ENCODE measurements around the gene PCP2. TPM values are rescaled to one million over a fixed set of nuclear protein-coding genes. Genes with fewer than 3 reads are reported as not detected.
"Not testable (repeated sequence)": the region's sequence is repeated elsewhere in the genome, so short reads cannot be mapped to it uniquely, and the experiment has no call there.

The PCP2 gene
- polyA plus RNA-seq, 2 donors, result 0.58 to 1.3 TPM

DNA sequence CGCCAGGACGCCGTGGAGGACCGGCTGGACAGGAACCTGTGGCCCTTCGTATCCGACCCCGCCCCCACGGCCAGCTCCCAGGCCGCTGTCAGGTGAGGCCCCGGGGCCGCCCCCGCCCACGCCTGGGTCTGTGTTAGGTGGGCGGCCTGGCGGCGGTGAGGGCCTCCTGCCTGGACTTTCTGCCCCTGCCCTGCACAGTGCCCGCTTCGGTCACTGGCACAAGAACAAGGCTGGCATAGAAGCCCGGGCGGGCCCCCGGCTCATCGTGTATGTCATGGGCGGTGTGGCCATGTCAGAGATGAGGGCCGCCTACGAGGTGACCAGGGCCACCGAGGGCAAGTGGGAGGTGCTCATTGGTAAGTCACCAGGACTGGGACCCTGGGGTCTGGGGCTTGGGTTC is 13.6 kb upstream of the PCP2 start:
- WGBS, 2 donors, result 90% methylated on average over 26 of the region's 26 CpGs
- no peak overlapping the region for H3K27ac ChIP-seq (ENCODE audit: low read depth in 2 of 2, low read length in 1 of 2)
- H3K9me3 ChIP-seq (ENCODE audit: control insufficient read depth in 2 of 2, insufficient read depth in 1 of 2, low read depth in 1 of 2, low read length in 1 of 2), result no peaks in the 10 kb centered on the region
- H3K4me3 ChIP-seq (ENCODE audit: low read depth in 1 of 2, low read length in 2 of 2), result no peak overlapping the region
- H3K27me3 ChIP-seq (ENCODE audit: control insufficient read depth in 1 of 2, insufficient read depth in 2 of 2, low read length in 2 of 2), result no peaks in the 10 kb centered on the region
- H3K36me3 ChIP-seq (ENCODE audit: control insufficient read depth in 2 of 2, insufficient read depth in 2 of 2, low read length in 1 of 2), result peaks cover 0 to 17% of the 10 kb centered on the region in 2 donors
- H3K4me1 ChIP-seq (ENCODE audit: control insufficient read depth in 2 of 2, insufficient read depth in 2 of 2, low read length in 1 of 2), result no peaks in the 10 kb centered on the region

DNA sequence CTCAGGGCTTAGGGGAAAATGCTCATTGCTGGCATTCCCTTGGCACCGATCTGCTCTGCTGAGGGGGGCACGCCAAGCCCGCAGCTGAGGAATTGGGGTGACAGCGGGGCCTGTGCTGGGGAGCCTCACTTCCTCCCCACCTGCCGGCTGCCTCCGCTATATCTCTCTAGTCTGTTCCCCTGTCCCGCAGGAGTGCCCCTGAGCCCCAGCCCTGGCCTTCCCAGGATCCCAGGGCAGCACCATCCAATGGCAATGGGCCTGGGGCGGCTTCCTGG is 12.8 kb upstream of the PCP2 start:
- Histone ChIP-seq H3K27me3 (ENCODE audit: control insufficient read depth in 1 of 2, insufficient read depth in 2 of 2, low read length in 2 of 2) (no peaks in the 10 kb centered on the region), H3K9me3 (ENCODE audit: control insufficient read depth in 2 of 2, insufficient read depth in 1 of 2, low read depth in 1 of 2, low read length in 1 of 2) (no peaks in the 10 kb centered on the region), H3K27ac (ENCODE audit: low read depth in 2 of 2, low read length in 1 of 2) (no peak overlapping the region), H3K4me1 (ENCODE audit: control insufficient read depth in 2 of 2, insufficient read depth in 2 of 2, low read length in 1 of 2) (no peaks in the 10 kb centered on the region), H3K4me3 (ENCODE audit: low read depth in 1 of 2, low read length in 2 of 2) (no peak overlapping the region), H3K36me3 (ENCODE audit: control insufficient read depth in 2 of 2, insufficient read depth in 2 of 2, low read length in 1 of 2) (peaks cover 0 to 19% of the 10 kb centered on the region in 2 donors)
- 80 to 92% methylated on average over 7 to 8 of the region's 8 CpGs for WGBS, 2 donors

DNA sequence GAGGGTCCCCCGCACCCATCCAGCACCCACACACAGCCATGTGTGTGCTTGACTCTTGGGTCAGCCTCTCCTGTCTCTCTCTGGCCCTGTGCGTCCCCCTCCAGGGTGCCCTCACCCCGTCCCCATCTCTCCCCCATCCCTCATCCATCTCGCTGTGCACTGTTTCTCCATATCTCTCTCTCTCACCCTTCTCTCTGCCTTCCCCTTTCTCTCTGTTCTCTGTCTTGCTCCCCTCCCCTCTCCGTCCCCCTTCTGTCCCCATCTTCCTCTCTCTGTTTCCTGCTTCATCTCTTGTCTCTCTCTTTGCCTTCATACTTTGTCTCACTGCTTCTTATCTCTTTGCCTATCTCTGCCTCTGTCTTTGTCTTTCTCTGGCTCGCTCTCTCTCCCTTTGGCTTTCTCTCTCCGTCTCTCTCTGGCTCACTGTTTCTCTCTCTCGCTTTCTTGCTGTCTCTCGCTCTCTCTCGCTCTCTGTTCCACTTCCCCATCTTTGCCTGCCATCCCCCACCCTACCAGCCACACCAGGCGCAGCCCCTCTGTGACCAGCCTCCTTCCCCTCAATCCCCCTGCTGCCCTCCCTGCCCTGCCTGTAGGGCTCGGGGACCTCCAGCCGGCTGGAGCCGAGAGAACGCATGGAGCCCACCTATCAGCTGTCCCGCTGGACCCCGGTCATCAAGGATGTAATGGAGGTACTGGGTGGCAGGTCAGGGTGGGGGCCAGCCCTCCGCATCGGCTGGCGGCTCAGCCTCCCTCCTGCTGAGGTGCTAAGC is 12.3 kb upstream of the PCP2 start:
- Histone ChIP-seq H3K27me3 (ENCODE audit: control insufficient read depth in 1 of 2, insufficient read depth in 2 of 2, low read length in 2 of 2) (no peaks in the 10 kb centered on the region), H3K9me3 (ENCODE audit: control insufficient read depth in 2 of 2, insufficient read depth in 1 of 2, low read depth in 1 of 2, low read length in 1 of 2) (no peaks in the 10 kb centered on the region), H3K27ac (ENCODE audit: low read depth in 2 of 2, low read length in 1 of 2) (no peak overlapping the region), H3K4me3 (ENCODE audit: low read depth in 1 of 2, low read length in 2 of 2) (no peak overlapping the region), H3K4me1 (ENCODE audit: control insufficient read depth in 2 of 2, insufficient read depth in 2 of 2, low read length in 1 of 2) (no peaks in the 10 kb centered on the region), H3K36me3 (ENCODE audit: control insufficient read depth in 2 of 2, insufficient read depth in 2 of 2, low read length in 1 of 2) (peaks cover 0 to 19% of the 10 kb centered on the region in 2 donors)
- 69 to 80% methylated on average over 20 of the region's 20 CpGs for WGBS, 2 donors

DNA sequence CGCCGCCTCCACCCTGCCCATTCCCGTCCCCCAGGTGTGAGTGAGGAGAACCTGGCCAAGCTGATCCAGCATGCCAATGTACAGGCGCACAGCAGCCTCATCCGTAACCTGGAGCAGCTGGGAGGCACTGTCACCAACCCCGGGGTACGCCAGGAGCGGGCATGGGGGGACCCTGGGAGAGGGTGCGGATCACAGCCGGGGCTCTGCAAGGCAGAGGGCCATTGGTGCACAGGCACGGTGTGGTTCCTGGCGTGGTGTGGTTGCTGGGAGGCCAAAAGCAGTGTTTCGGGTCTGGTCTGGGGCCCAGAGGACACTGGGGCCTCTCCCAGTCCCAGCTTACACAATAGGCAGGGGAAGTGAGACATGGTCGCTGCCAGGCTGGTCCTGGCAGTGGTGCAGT is 11.6 kb upstream of the PCP2 start:
- no peak overlapping the region for H3K27ac ChIP-seq (ENCODE audit: low read depth in 2 of 2, low read length in 1 of 2)
- H3K9me3 ChIP-seq (ENCODE audit: control insufficient read depth in 2 of 2, insufficient read depth in 1 of 2, low read depth in 1 of 2, low read length in 1 of 2), result no peaks in the 10 kb centered on the region
- peaks cover 0 to 23% of the 10 kb centered on the region in 2 donors for H3K36me3 ChIP-seq (ENCODE audit: control insufficient read depth in 2 of 2, insufficient read depth in 2 of 2, low read length in 1 of 2)
- 89 to 94% methylated on average over 14 of the region's 14 CpGs for WGBS, 2 donors
- no peaks in the 10 kb centered on the region for H3K27me3 ChIP-seq (ENCODE audit: control insufficient read depth in 1 of 2, insufficient read depth in 2 of 2, low read length in 2 of 2)
- H3K4me1 ChIP-seq (ENCODE audit: control insufficient read depth in 2 of 2, insufficient read depth in 2 of 2, low read length in 1 of 2), result peaks cover 0 to 2% of the 10 kb centered on the region in 2 donors
- H3K4me3 ChIP-seq (ENCODE audit: low read depth in 1 of 2, low read length in 2 of 2), result no peak overlapping the region

DNA sequence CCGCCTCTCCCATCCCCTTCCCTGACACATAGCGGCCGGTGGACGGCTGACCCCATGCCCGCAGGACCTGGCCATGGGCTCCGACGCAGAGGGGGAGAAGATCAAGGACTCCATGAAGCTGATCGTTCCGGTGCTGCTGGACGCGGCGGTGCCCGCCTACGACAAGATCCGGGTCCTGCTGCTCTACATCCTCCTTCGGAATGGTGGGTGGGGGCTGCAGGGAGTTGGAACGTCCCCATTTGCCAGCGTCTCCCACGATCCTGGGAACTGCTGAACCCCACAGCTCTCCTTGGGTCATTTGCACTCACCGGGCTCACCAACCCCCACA is 11.0 kb upstream of the PCP2 start:
- Histone ChIP-seq H3K4me1 (ENCODE audit: control insufficient read depth in 2 of 2, insufficient read depth in 2 of 2, low read length in 1 of 2) (peaks cover 0 to 8% of the 10 kb centered on the region in 2 donors), H3K27me3 (ENCODE audit: control insufficient read depth in 1 of 2, insufficient read depth in 2 of 2, low read length in 2 of 2) (no peaks in the 10 kb centered on the region), H3K4me3 (ENCODE audit: low read depth in 1 of 2, low read length in 2 of 2) (no peak overlapping the region), H3K9me3 (ENCODE audit: control insufficient read depth in 2 of 2, insufficient read depth in 1 of 2, low read depth in 1 of 2, low read length in 1 of 2) (no peaks in the 10 kb centered on the region), H3K36me3 (ENCODE audit: control insufficient read depth in 2 of 2, insufficient read depth in 2 of 2, low read length in 1 of 2) (peaks cover 0 to 29% of the 10 kb centered on the region in 2 donors), H3K27ac (ENCODE audit: low read depth in 2 of 2, low read length in 1 of 2) (no peak overlapping the region)
- WGBS, 2 donors, result 91 to 94% methylated on average over 16 to 20 of the region's 20 CpGs

DNA sequence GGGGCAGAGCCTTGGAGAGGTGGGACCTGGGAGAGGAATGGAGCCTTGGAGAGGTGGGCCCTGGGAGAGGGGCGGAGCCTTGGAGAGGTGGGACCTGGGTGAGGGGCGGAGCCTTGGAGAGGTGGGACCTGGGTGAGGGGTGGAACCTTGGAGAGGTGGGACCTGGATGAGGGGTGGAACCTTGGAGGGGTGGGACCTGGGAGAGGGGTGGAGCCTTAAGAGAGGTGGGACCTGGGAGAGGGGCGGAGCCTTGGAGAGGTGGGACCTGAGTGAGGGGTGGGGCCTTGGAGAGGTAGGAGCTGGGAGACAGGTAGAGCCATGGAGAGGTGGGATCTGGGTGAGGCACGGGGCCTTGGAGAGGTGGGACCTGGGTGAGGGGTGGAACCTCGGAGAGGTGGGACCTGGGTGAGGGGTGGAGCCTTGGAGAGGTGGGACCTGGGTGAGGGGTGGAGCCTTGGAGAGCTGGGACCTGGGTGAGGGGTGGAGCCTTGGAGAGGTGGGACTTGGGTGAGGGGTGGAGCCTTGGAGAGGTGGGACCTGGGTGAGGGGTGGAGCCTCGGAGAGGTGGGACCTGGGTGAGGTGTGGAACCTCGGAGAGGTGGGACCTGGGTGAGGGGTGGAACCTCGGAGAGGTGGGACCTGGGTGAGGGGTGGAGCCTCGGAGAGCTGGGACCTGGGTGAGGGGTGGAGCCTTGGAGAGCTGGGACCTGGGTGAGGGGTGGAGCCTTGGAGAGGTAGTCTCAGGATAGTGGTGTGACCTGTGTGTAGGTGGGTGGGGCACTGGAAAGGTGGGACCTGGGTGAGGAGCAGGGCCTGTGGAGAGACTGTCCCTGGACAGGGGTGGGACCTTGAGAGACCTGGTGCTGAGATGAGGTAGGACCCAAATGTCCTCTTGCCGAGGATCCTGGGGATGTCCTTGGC is 10.4 kb upstream of the PCP2 start:
- WGBS, 2 donors, result 48 to 86% methylated on average over 9 to 10 of the region's 10 CpGs
- H3K9me3 ChIP-seq (ENCODE audit: control insufficient read depth in 2 of 2, insufficient read depth in 1 of 2, low read depth in 1 of 2, low read length in 1 of 2); H3K27ac ChIP-seq (ENCODE audit: low read depth in 2 of 2, low read length in 1 of 2); H3K4me3 ChIP-seq (ENCODE audit: low read depth in 1 of 2, low read length in 2 of 2); H3K4me1 ChIP-seq (ENCODE audit: control insufficient read depth in 2 of 2, insufficient read depth in 2 of 2, low read length in 1 of 2); H3K27me3 ChIP-seq (ENCODE audit: control insufficient read depth in 1 of 2, insufficient read depth in 2 of 2, low read length in 2 of 2): not testable (repeated sequence)
- peaks cover 0 to 32% of the 10 kb centered on the region in 2 donors for H3K36me3 ChIP-seq (ENCODE audit: control insufficient read depth in 2 of 2, insufficient read depth in 2 of 2, low read length in 1 of 2)

DNA sequence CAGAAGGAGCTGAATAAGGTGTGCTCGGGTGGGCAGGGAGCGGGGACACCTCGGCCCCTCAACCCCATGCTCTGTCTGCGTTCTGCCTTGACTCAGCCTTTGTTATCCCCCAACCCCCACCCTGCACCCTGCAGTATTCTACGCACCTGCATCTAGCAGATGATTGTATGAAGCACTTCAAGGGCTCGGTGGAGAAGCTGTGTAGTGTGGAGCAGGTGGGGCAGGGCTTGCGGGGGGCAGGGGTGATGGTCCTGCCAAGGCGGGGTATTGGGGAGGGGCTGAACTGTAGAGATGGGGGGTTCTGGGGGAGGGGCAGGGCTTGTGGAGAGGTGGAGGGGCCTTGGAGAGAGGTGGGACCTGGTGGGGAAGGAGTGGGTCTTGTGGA is 9.5 kb upstream of the PCP2 start:
- whole genome bisulfite sequencing, 2 donors, result 95% methylated on average over 8 of the region's 8 CpGs

GRCh38 chr19:7642295-7643030 is 8.9 kb upstream of the PCP2 start:
- no peaks in the 10 kb centered on the region for H3K27me3 ChIP-seq (ENCODE audit: control insufficient read depth in 1 of 2, insufficient read depth in 2 of 2, low read length in 2 of 2)
- peaks cover 0 to 8% of the 10 kb centered on the region in 2 donors for H3K4me1 ChIP-seq (ENCODE audit: control insufficient read depth in 2 of 2, insufficient read depth in 2 of 2, low read length in 1 of 2)
- peaks cover 0 to 32% of the 10 kb centered on the region in 2 donors for H3K36me3 ChIP-seq (ENCODE audit: control insufficient read depth in 2 of 2, insufficient read depth in 2 of 2, low read length in 1 of 2)
- H3K27ac ChIP-seq (ENCODE audit: low read depth in 2 of 2, low read length in 1 of 2), result no peak overlapping the region
- no peak overlapping the region for H3K4me3 ChIP-seq (ENCODE audit: low read depth in 1 of 2, low read length in 2 of 2)
- WGBS, 2 donors, result 91% methylated on average over 27 of the region's 27 CpGs
- H3K9me3 ChIP-seq (ENCODE audit: control insufficient read depth in 2 of 2, insufficient read depth in 1 of 2, low read depth in 1 of 2, low read length in 1 of 2), result no peaks in the 10 kb centered on the region

More for the DNA sequence above, 9.5 kb upstream of the PCP2 start:
- Histone ChIP-seq H3K36me3 (ENCODE audit: control insufficient read depth in 2 of 2, insufficient read depth in 2 of 2, low read length in 1 of 2) (peaks cover 0 to 32% of the 10 kb centered on the region in 2 donors), H3K27me3 (ENCODE audit: control insufficient read depth in 1 of 2, insufficient read depth in 2 of 2, low read length in 2 of 2) (no peaks in the 10 kb centered on the region), H3K27ac (ENCODE audit: low read depth in 2 of 2, low read length in 1 of 2) (no peak overlapping the region), H3K4me1 (ENCODE audit: control insufficient read depth in 2 of 2, insufficient read depth in 2 of 2, low read length in 1 of 2) (peaks cover 0 to 8% of the 10 kb centered on the region in 2 donors), H3K9me3 (ENCODE audit: control insufficient read depth in 2 of 2, insufficient read depth in 1 of 2, low read depth in 1 of 2, low read length in 1 of 2) (no peaks in the 10 kb centered on the region), H3K4me3 (ENCODE audit: low read depth in 1 of 2, low read length in 2 of 2) (no peak overlapping the region)

All from esophagus (tissue), 2 donors.